ENCODE results near the gene NT5C1B. TPM values are rescaled to one million over a fixed set of nuclear protein-coding genes. Genes with fewer than 3 reads are reported as not detected.

Gene NT5C1B
- total RNA-seq, 1 donor from 2014 or later, result not detected

DNA sequence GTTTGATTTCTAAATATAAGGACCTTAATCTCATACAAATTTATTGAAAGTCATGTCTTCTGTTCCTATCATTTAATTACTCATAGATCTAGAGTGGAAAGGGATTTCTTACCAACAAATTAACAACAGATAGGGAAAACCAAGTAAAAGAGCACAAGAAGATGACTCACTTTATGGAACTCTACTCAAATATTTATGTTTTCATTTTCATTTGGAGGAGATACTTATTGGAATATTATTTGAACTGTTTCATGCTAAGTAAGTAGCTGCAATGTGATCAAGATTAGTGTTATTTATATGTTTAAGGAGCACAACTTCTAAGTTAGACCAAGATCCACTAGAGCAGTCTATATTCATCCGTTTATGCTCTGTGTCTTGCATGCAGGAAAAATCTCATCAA, 1.3 kb downstream of the NT5C1B start:
- Mint-ChIP-seq H3K27me3 (ENCODE audit: insufficient read depth, low read depth) (no peaks in the 10 kb centered on the region), H3K4me3 (no peak overlapping the region), H3K27ac (no peak overlapping the region), H3K36me3 (no peaks in the 10 kb centered on the region), H3K4me1 (no peaks in the 10 kb centered on the region), H3K9me3 (peaks cover 12% of the 10 kb centered on the region)
- Histone ChIP-seq H4K20me1 (ENCODE audit: low read depth) (no peaks in the 10 kb centered on the region), H3K4me3 (no peak overlapping the region), H3K36me3 (no peaks in the 10 kb centered on the region), H3K27me3 (no peaks in the 10 kb centered on the region), H3K4me2 (no peak overlapping the region), H3K27ac (no peak overlapping the region), H3K9ac (no peak overlapping the region), H3K4me1 (no peaks in the 10 kb centered on the region), H3K79me2 (ENCODE audit: low read depth) (no peaks in the 10 kb centered on the region), H3K9me3 (ENCODE audit: low read depth) (no peaks in the 10 kb centered on the region), H3F3A (ENCODE audit: low read depth) (no peaks in the 10 kb centered on the region), H2AFZ (replicated peaks) (no peak overlapping the region)
- TF ChIP-seq EZH2 (IDR thresholded peaks at IDR 0.05) (no peak), CTCF (IDR thresholded peaks at IDR 0.05) (no peak), EZH2phosphoT487 (IDR thresholded peaks at IDR 0.05) (no peak)
- no peak for DNase-seq (ENCODE audit: low spot score)

DNA sequence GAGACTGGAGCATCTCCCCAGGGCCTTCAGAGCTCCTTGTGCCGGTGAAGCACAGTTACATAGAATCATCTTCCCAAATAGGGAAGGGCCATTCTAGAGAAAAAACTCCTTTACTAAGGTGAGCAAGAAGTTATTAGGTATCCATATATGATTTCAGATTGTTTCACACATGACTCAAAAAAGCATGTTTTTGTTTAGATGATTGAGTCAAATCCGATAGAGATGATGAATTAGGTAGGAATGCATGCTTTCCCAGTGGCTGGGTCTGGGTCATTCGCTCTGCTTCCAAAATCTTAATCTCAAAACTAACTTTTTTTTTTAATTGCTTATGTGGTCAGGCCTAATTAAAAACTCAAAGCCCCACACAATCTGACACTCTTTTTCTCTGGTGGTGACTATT, 3.8 kb downstream of the NT5C1B start:
- H3K27ac ChIP-seq, result no peak overlapping the region
- no peak overlapping the region for H2AFZ ChIP-seq (replicated peaks)
- H3F3A ChIP-seq (ENCODE audit: low read depth), result no peaks in the 10 kb centered on the region
- H3K4me2 ChIP-seq, result no peak overlapping the region
- Mint-ChIP-seq H3K27me3 (ENCODE audit: insufficient read depth, low read depth) (no peaks in the 10 kb centered on the region), H3K4me1 (no peaks in the 10 kb centered on the region), H3K4me3 (no peak overlapping the region), H3K36me3 (no peaks in the 10 kb centered on the region), H3K27ac (no peak overlapping the region), H3K9me3 (peaks cover 12% of the 10 kb centered on the region)
- no peaks in the 10 kb centered on the region for H3K9me3 ChIP-seq (ENCODE audit: low read depth)
- H3K9ac ChIP-seq, result no peak overlapping the region
- H3K4me1 ChIP-seq, result no peaks in the 10 kb centered on the region
- DNase-seq (ENCODE audit: low spot score), result no peak
- no peaks in the 10 kb centered on the region for H3K79me2 ChIP-seq (ENCODE audit: low read depth)
- no peak for TF ChIP-seq EZH2 (IDR thresholded peaks at IDR 0.05)
- no peak for TF ChIP-seq EZH2phosphoT487 (IDR thresholded peaks at IDR 0.05)
- no peak for TF ChIP-seq CTCF (IDR thresholded peaks at IDR 0.05)
- no peaks in the 10 kb centered on the region for H4K20me1 ChIP-seq (ENCODE audit: low read depth)
- no peaks in the 10 kb centered on the region for H3K36me3 ChIP-seq
- H3K27me3 ChIP-seq, result no peaks in the 10 kb centered on the region
- H3K4me3 ChIP-seq, result no peak overlapping the region

GRCh38 chr2:18584608-18584954, 4.8 kb downstream of the NT5C1B start:
- TF ChIP-seq CTCF (IDR thresholded peaks at IDR 0.05) (no peak), EZH2phosphoT487 (IDR thresholded peaks at IDR 0.05) (no peak), EZH2 (IDR thresholded peaks at IDR 0.05) (no peak)
- no peaks in the 10 kb centered on the region for H3F3A ChIP-seq (ENCODE audit: low read depth)
- H3K36me3 ChIP-seq, result no peaks in the 10 kb centered on the region
- no peak overlapping the region for H3K9ac ChIP-seq
- H3K27ac Mint-ChIP-seq, result no peak overlapping the region
- no peak for DNase-seq (ENCODE audit: low spot score)
- H3K79me2 ChIP-seq (ENCODE audit: low read depth), result no peaks in the 10 kb centered on the region
- no peak overlapping the region for H3K4me3 ChIP-seq
- no peaks in the 10 kb centered on the region for H3K27me3 ChIP-seq
- no peak overlapping the region for H3K27ac ChIP-seq
- H2AFZ ChIP-seq (replicated peaks), result no peak overlapping the region
- H4K20me1 ChIP-seq (ENCODE audit: low read depth), result no peaks in the 10 kb centered on the region
- peaks cover 12% of the 10 kb centered on the region for H3K9me3 Mint-ChIP-seq
- no peaks in the 10 kb centered on the region for H3K27me3 Mint-ChIP-seq (ENCODE audit: insufficient read depth, low read depth)
- no peaks in the 10 kb centered on the region for H3K4me1 ChIP-seq
- H3K4me3 Mint-ChIP-seq, result no peak overlapping the region
- H3K4me2 ChIP-seq, result no peak overlapping the region
- no peaks in the 10 kb centered on the region for H3K4me1 Mint-ChIP-seq
- no peaks in the 10 kb centered on the region for H3K36me3 Mint-ChIP-seq
- H3K9me3 ChIP-seq (ENCODE audit: low read depth), result no peaks in the 10 kb centered on the region
